Activated gamma-delta T cell treated with anti-CD3 and anti-CD28 coated beads, Interleukin-2, amount 50 U/mL, for 16 hours (primary cell): ENCODE measurements around the gene TLE7.

Experiments
- DNase-seq: peaks from one replicate; pipeline ENCODE4 v3.0.0-alpha.2; 2020; ENCODE audit warnings: low read depth

Gene TLE7

GRCh38 chr16:71412270-71413160 lies 29.3 kb downstream of the TLE7 start:
- peak; percentile 48 for DNase-seq

GRCh38 chr16:71410146-71410545 lies 31.7 kb downstream of the TLE7 start:
- no peak for DNase-seq

- no peak for DNase-seq
Observed at GRCh38 chr16:71409011-71409775, 32.7 kb downstream of the TLE7 start.

GRCh38 chr16:71408536-71408935 lies 33.3 kb downstream of the TLE7 start:
- no peak for DNase-seq

GRCh38 chr16:71407731-71408130 lies 34.1 kb downstream of the TLE7 start:
- no peak for DNase-seq

GRCh38 chr16:71406724-71407123 lies 35.1 kb downstream of the TLE7 start:
- no peak for DNase-seq

- no peak for DNase-seq
Observed at GRCh38 chr16:71406316-71406715, 35.5 kb downstream of the TLE7 start.

GRCh38 chr16:71404364-71404763 lies 37.5 kb downstream of the TLE7 start:
- DNase-seq: no peak

- no peak for DNase-seq
Observed at GRCh38 chr16:71402674-71403073, 39.2 kb downstream of the TLE7 start.

- no peak for DNase-seq
Observed at GRCh38 chr16:71402007-71402406, 39.8 kb downstream of the TLE7 start.

GRCh38 chr16:71399801-71400563 lies 41.9 kb downstream of the TLE7 start:
- no peak for DNase-seq

GRCh38 chr16:71396594-71396993 lies 45.3 kb downstream of the TLE7 start:
- no peak for DNase-seq

- no peak for DNase-seq
Observed at GRCh38 chr16:71389330-71389729, 52.5 kb downstream of the TLE7 start.

GRCh38 chr16:71387045-71387871 lies 54.6 kb downstream of the TLE7 start:
- DNase-seq: no peak

- no peak for DNase-seq
Observed at GRCh38 chr16:71384073-71384724, 57.7 kb downstream of the TLE7 start.

- DNase-seq: no peak
Observed at GRCh38 chr16:71383054-71383773, 58.6 kb downstream of the TLE7 start.

GRCh38 chr16:71380831-71381230 lies 61.0 kb downstream of the TLE7 start:
- no peak for DNase-seq
